H4 (cell line): ENCODE results near the gene BCL11B. TPM values are rescaled to one million over a fixed set of nuclear protein-coding genes. Genes with fewer than 3 reads are reported as not detected.
"Not testable (repeated sequence)": the region's sequence is repeated elsewhere in the genome, so short reads cannot be mapped to it uniquely, and the experiment has no call there.

Experiments
- DNase-seq: peaks from one replicate; pipeline ENCODE4 v3.0.0-alpha.2; 2015; ENCODE audit warnings: low spot score
- total RNA-seq: library from RNA; depleted of rRNA; stranded (reverse); fragments of >200 nt; shearing (Covaris generic); gene quantifications from 2 replicates; pipeline ENCODE4 v1.2.3, GENCODE V29; 2014

The BCL11B gene
- total RNA-seq, 1 experiment from 2014 or later = 1.4 TPM

DNA sequence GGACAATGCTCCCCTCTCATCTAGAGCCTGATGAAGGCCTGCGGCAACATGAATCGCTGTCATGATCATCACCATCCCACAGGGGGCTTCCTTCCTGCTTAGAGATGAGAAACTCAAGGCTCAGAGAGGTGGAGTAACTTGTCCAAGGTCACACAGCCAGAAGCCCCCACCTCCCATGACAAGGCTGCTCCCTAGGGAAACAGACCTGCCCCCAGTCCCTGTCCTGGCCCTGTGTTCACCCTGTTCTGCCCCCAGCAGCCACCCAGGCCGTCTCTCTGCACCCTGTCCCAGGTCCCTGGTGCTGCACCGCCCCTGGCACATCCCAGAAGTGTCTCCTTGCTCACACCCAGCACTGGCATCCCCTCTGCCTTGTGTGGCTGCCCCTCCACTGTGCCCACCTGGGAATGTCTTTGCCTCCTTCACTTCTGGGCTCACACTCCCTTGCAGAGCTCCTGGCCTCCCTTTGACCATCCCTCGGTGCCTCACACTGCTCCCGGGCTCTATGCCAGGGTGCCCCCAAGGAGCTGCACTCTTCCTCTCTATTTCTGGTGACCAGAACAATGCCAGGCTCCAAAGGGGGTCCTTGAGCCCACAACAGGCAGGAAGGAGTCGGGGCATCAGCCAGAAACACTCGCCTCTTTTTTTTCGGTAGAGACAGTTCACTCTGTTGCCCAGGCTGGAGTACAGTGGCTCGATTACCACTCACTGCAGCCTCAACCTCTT lies 70.5 kb downstream of the BCL11B start:
- no peak for DNase-seq

- no peak for DNase-seq
Observed at GRCh38 chr14:99200654-99201005, 71.4 kb downstream of the BCL11B start.

DNA sequence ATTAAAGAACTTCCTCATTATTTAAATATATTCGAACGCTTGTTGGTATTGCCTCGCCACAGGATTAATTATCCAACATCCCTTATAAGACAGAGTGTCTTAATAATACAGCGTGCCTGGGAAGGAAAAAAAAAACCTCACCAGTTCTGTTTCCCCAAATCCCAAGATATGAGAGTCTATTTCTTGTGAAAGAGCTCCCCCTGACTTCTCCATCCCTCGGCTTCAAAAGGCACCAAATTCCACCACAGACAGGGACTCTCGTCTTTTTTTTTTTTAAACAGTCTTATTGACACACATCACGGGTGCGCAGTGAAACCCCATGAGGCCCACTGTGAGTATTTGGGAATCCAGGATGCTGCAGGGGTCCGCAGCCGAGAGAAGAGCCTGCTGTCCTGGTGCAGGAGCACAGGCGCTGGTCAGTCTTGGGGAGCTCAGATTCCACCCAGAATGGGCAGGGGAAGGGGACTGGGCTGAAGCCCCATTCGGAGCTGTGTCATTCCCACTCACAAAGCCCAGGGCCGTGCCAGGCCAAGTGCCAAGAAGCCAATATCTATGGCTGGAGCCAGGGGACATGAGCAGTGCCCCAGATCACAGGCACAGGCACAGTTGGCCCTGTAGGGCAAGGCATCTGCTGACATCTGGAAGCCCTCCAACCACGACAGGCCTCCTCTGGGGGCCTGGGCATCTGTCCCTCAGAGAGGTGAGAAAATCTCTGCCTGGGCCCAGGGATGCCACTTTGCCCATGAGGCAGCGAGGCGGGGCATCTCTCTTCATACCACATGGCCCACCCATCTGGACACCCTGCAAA lies 71.9 kb downstream of the BCL11B start:
- no peak for DNase-seq

GRCh38 chr14:99198746-99199502 lies 73.1 kb downstream of the BCL11B start:
- no peak for DNase-seq

DNA sequence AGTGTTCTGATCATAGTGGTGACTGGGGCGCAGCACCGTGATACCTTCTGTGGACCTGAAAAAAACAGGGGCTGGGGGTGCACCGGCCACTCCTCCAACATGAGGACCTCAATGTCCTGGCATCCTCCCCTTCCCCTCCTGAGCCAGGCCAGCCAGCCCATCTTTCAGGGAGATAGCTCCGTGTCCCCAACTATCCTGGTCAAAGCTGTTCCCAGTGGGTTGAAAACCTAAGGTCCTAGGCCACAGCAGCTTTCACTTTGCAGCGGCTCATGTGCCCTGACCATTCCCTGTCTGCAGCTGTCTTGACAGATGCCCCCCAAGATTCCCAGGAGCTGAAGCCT lies 75.7 kb downstream of the BCL11B start:
- DNase-seq = no peak

- DNase-seq = no peak
Observed at GRCh38 chr14:99195602-99196309, 76.2 kb downstream of the BCL11B start.

DNA sequence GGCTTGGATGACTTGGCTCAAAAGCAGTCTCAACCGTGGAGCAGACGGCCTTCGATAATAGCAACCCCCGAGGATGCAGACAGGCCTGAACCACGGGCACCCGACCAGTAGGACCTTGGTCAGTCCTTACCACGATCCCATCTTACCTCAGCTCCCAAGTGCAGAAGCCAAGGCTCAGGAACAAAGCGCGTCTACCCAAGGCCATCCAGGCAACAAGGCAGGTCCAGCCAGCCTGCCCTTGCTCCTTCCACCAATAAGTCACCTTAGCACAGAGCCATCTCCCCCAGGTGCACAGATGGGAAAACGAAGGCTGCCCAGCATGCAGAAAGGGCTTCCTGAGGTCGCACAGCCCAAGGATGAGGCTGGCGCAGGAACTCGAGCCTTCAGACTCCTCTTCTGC lies 77.3 kb downstream of the BCL11B start:
- no peak for DNase-seq

DNA sequence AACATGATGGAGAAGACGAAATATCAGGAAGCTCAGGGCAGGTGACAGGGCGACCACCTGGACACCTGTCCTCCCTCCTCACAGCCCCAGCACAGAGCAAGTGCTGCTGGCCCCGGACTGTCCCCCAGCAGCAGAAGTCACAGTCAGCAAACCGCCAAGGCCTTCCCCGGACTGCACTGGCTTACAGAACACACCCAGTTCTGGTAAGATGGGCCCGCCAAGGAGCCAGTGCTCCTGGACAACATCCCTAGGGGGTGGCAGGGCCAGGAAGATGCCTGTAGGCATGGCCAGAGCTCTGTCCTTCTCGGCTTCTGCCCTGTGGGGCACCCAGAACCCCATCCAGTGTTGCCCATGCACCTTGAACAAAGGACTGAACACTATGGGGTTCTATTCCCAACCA lies 77.9 kb downstream of the BCL11B start:
- DNase-seq = no peak

DNA sequence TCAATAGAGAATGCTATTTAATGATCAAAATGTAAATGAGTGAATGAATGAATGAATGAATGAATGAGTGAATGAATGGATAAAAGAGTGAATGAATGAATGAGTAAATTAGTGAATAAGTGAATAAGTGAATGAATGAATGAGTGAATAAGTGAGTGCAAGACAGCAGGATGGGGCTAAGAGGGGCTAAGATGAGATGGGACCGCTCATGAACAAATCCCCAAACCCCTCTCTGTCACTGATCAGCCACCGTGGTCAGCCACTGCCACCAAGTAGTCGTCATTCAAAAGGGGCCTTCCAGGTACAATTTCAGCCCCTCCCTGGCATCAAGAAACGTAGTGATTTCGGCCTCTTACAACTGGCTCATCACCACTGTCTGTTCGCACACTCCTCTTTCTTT lies 79.2 kb downstream of the BCL11B start:
- DNase-seq = no peak

- peak; percentile 73 for DNase-seq
Observed at GRCh38 chr14:99192028-99192621, 79.9 kb downstream of the BCL11B start.

GRCh38 chr14:99191395-99192027 lies 80.5 kb downstream of the BCL11B start:
- no peak for DNase-seq

DNA sequence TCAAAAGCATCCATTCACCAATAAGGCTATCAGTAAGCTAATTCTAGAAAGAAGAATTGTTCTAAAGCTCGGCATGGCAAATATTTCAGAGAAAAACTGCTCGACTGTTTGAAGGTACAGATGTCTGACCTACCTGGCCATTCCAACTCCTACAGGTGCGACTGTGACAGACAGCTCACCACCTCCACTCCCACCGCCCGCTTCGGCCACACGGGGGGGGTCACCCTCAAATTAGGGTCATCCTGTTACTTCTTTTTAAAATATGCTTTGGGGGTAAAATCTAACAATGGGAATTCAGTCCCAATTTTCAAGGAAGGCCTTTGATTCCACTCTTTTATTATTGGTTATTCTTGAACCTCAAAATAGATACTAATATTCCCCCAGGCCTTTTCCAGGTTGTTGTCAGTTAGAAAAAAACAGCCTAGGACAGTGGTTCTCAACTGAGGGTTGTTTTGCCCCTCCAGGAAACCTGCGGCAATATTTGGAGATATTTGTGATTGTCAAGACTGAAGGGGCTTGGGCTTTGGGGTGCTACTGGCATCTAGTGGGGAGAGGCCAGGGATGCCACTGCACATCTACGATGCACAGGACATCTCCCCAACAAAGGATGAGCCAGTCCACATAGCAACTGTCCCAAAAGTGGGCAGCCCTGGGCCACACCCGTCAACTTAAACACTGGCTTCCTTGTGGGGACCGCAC lies 81.2 kb downstream of the BCL11B start:
- no peak for DNase-seq

DNA sequence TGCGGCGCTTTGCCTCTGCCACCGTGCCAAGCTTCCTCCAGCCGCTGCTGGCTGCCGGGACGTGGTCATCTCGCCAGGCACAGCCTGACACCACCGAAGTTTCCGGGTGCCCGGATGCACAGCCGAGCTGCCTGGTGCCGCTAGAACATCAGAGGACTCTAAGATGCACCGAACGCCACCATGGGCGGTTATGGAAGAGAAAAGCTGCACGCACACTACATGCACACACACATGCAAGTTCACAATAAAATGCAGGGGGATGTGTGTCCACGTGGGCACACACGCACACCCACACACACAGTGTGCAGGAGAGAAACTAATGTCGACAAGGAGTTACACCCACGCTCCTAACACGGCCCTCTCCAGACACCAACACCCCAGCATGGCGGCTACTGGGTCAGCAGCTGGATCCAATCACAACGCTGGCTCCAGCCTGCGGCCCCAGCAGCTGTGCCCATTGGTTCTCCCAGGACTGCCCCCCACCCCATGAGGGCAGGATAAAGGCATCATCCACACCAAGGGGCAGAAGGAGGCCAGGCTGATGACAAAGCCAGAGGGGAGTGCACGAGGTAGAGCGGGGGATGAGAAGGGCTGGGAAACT lies 82.7 kb downstream of the BCL11B start:
- DNase-seq = no peak

- DNase-seq = no peak
Observed at GRCh38 chr14:99188731-99189191, 83.2 kb downstream of the BCL11B start.

GRCh38 chr14:99187858-99188257 lies 84.1 kb downstream of the BCL11B start:
- no peak for DNase-seq

DNA sequence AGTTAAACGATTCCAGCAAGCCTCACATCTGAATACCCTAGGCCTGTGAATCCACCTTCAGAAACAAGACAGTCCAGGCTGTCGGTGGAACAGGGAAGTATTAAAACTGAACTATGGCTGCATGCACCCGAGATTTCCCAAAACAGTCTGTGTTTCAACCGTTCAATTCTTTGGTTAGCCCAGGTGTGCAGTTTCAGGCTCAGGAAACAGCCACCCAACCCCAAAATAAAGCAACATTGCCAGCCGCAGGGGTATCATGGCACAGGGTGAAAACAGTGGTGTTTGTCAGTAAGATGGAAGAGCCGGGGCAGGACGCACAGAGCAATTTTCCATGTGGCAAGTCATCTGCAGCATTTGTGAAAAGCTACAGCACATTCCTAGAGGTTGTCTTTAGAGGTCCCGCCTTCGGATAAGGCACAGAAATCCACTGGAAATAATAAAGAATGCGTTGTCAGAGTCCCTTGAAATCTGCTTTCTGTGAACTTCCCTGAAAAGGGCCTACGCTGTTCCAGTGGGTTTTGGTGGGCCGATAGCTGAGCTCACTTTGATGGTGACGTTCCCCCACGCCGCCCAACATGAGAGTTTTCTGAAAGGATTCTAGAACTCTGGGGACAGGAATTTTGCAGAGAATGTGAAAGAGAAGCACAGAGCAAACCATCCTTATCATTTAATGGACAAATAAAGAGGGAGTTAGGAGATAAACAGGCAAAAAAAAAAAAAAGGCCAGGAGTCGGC lies 84.9 kb downstream of the BCL11B start:
- no peak for DNase-seq

- DNase-seq = not testable (repeated sequence)
Observed at GRCh38 chr14:99186336-99186735, 85.7 kb downstream of the BCL11B start.

GRCh38 chr14:99185436-99186068 lies 86.4 kb downstream of the BCL11B start:
- no peak for DNase-seq

- DNase-seq = no peak
Observed at GRCh38 chr14:99183716-99184115, 88.3 kb downstream of the BCL11B start.
